Measurements from ENCODE around the gene NT5DC2.

NT5DC2 gene

GRCh38 chr3:52533623-52534280 lies at the start of gene NT5DC2:
Gene NT5DC2 (minus strand): TSS chr3:52533857. CDS start chr3:52533737, 120 bp downstream.
- DNase-seq: peak; percentile 71

- DNase-seq: no peak
Observed at GRCh38 chr3:52574056-52574965, 40.7 kb upstream of the NT5DC2 start.

GRCh38 chr3:52572221-52572620 lies 38.6 kb upstream of the NT5DC2 start:
- no peak for DNase-seq

DNA sequence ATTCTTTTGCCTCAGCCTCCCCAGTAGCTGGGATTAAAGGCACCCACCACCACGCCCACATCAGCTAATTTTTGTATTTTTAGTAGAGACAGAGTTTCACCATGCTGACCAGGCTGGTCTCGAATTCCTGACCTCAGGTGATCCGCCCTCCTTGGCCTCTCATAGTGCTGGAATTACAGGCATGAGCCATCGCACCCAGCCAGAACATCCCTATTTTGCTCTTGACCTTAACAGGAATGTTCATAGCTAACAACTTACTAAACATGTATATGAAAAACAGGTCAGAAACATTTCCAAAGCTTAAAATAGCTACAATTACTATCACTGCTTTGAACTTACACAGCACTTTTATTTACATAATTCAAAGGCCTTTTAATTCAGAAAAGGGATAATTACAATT lies 36.4 kb upstream of the NT5DC2 start:
- DNase-seq: no peak

- DNase-seq: no peak
Observed at GRCh38 chr3:52568069-52568468, 34.4 kb upstream of the NT5DC2 start.

DNA sequence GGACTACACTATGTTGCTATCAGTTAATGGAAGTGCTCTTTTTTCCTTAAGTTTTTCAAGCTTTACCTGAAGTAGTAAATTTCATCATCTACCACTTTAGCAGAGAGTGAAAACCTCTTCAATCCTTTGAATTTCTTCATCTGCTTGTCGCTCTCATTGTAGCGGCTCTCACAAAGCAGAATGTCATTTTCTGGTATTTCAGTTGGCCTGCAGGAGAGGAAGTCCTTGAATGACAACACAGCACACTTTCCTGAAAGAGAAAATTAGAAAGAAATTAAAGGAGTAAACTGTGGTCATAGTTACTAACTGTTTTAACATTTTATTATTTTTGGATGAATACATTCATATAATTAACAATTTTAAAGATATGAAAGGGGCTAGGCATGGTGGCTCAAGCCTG lies 30.3 kb upstream of the NT5DC2 start:
- DNase-seq: no peak

GRCh38 chr3:52561028-52561747 lies 27.5 kb upstream of the NT5DC2 start:
- no peak for DNase-seq

- DNase-seq: no peak
Observed at GRCh38 chr3:52558436-52558835, 24.8 kb upstream of the NT5DC2 start.

- no peak for DNase-seq
Observed at GRCh38 chr3:52557011-52557960, 23.6 kb upstream of the NT5DC2 start.

GRCh38 chr3:52555056-52555455 lies 21.4 kb upstream of the NT5DC2 start:
- no peak for DNase-seq

- DNase-seq: no peak
Observed at GRCh38 chr3:52554026-52554755, 20.5 kb upstream of the NT5DC2 start.

- no peak for DNase-seq
Observed at GRCh38 chr3:52552089-52552488, 18.4 kb upstream of the NT5DC2 start.

- DNase-seq: no peak
Observed at GRCh38 chr3:52551118-52551517, 17.5 kb upstream of the NT5DC2 start.

- DNase-seq: no peak
Observed at GRCh38 chr3:52547143-52547542, 13.5 kb upstream of the NT5DC2 start.

- no peak for DNase-seq
Observed at GRCh38 chr3:52546111-52546901, 12.6 kb upstream of the NT5DC2 start.

GRCh38 chr3:52544937-52545336 lies 11.3 kb upstream of the NT5DC2 start:
- no peak for DNase-seq

GRCh38 chr3:52541050-52541449 lies 7.4 kb upstream of the NT5DC2 start:
- no peak for DNase-seq

DNA sequence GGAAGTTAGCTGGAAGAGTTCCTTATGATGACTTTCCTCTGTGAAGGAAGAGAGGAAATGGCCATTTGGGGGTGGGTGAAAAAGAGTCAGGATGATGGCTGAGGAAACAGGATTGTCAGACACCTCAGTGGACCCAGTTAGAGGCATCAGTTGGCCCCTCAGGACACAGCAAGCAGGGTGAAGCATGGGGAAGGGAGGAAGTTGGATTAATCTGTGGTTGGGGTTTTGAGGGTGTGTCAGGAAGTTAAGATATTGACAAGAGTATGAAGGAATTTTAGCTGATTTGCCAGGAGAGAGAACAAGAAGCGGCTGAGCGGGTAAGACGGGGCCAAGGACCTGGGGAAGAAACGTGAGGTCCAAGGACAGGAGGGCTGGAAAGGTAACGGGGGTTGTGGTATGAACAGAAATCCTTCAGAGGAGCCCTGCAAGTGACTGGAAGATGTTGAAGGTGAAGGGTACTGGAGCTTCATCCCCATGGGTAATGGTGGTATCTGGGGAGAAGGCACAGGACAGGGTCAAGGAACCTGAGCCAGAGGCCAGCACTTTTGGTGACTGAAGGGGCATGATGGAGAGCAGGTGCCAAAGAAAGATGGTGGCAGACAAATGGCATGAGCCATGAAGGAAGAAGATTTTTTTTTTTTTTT lies 5.5 kb upstream of the NT5DC2 start:
- DNase-seq: no peak

DNA sequence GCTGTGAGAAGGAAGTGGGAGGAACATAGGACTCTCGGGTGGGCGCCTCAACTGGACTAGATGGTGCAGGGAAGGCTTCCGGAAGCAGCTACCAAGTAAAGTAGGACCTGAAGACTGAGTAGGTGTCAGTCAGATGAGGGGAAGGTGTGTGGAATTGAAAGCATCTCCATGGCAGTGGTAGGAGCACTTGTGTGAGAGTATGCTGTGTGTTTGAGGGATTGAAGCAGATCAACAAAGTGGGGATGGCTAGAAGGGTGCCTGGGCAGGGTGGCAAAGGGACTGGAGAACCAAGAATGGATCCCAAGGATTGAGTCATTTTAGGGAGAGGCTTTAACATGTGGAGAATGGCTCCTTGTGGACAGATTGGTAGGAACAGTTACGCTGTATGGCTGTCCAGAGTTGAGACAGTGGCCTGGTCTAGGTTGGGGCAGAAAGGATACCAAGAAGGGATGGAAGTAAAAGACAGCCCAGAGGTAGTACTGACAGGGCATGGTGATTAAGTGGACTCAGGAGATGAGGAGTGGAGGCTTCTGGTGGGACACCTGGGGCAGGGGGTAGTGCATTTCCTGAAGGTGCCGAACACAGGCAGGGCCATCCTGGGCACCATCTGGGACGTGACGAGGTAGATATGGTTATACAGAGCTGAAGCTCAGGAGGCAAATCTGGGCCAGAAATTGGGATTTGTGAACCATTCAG lies 4.2 kb upstream of the NT5DC2 start:
- no peak for DNase-seq

DNA sequence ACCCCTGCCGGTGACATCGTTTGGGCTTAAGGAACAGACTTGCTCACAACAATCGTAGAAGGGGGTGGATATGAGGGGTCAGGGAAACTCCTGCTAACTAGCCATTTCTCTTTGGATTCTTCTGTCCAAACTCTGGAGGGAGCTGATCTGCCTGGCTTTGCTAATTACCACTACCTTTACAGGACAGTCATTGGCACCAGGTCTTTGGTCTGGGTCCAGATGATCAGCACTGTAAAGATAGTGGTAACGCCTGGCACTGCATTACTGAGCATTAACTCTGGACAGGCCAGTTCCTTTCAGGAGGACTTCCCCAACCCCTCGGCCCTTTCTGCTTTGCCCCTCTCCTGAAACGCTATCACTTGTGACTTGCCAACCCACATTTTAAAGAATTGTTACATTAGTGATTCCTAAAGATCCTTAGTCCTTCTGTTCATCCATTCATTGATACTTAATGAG lies 3.5 kb upstream of the NT5DC2 start:
- no peak for DNase-seq

Measured in activated naive CD4-positive, alpha-beta T cell treated with anti-CD3 and anti-CD28 coated beads, Interleukin-2, amount 50 U/mL, for 16 hours (primary cell).